H1 (cell line): ENCODE measurements around the gene SCNN1B. TPM values are rescaled to one million over a fixed set of nuclear protein-coding genes. Genes with fewer than 3 reads are reported as not detected.

ENCODE experiments used
- CTCF ChIA-PET: fragments of 300-600 bp; sonication (Branson Sonifier 250); formaldehyde crosslinking; loops from one replicate; lab custom pipeline; 2021; ENCODE audit not compliant: partially characterized antibody; lab: Charles Lee
- POLR2A ChIA-PET: fragments of 300-600 bp; sonication (Branson Sonifier 250); formaldehyde crosslinking; loops from one replicate; lab custom pipeline; 2021; ENCODE audit warnings: inconsistent platforms; ENCODE audit not compliant: partially characterized antibody; lab: Charles Lee
- DNase-seq, 2 experiments: peaks; one replicate each; pipeline versions ENCODE4 v3.0.0 to v3.0.0-alpha.2; 2010 to 2022; ENCODE audit warnings: low spot score in 2 of 2, low read depth in 1 of 2, mixed read lengths in 1 of 2
- FAIRE-seq: peaks from 2 replicates; lab custom pipeline; 2011; peaks lifted over from hg19 to GRCh38; lab: Jason Lieb, UNC
- H2AFZ ChIP-seq: 2 replicates; pipeline ENCODE4 v1.8.1; 2012; ENCODE audit warnings: low read length, inconsistent platforms
- H2AK5ac ChIP-seq: 2 replicates; pipeline ENCODE4 v1.6.1; 2013; ENCODE audit warnings: low read depth, low read length
- H2BK120ac ChIP-seq: replicated peaks from 2 replicates; pipeline ENCODE3; 2013; ENCODE audit warnings: low read depth, low read length, inconsistent platforms
- H2BK12ac ChIP-seq: 2 replicates; pipeline ENCODE4 v1.6.1; 2013; ENCODE audit warnings: low read depth, low read length
- H2BK15ac ChIP-seq: 2 replicates; pipeline ENCODE4 v1.6.1; 2013; ENCODE audit warnings: low read length
- H2BK20ac ChIP-seq: 2 replicates; pipeline ENCODE4 v1.6.1; 2013; ENCODE audit warnings: low read length
- H2BK5ac ChIP-seq: 2 replicates; pipeline ENCODE4 v1.6.1; 2013; ENCODE audit warnings: low read depth, low read length
- H3K14ac ChIP-seq: 2 replicates; pipeline ENCODE4 v1.6.1; 2013; ENCODE audit warnings: inconsistent platforms; ENCODE audit not compliant: insufficient read length
- H3K18ac ChIP-seq: 2 replicates; pipeline ENCODE4 v1.6.1; 2013; ENCODE audit warnings: low read length; ENCODE audit errors: extremely low read depth
- H3K23ac ChIP-seq: 2 replicates; pipeline ENCODE4 v1.6.1; 2013; ENCODE audit warnings: inconsistent platforms; ENCODE audit not compliant: insufficient read length
- H3K23me2 ChIP-seq: 2 replicates; pipeline ENCODE4 v1.6.1; 2013; ENCODE audit warnings: low read depth, low read length
- H3K27ac ChIP-seq: 2 replicates; pipeline ENCODE4 v1.6.1; 2011; ENCODE audit warnings: low read depth, low read length, inconsistent platforms
- H3K27me3 ChIP-seq, 4 experiments: replicated peaks in 1 of 4; 1 replicate in 1 of 4; 2 replicates in 3 of 4; pipeline versions ENCODE4 v1.6.1 to v1.8.1; 2011 to 2013; ENCODE audit warnings: low read length in 3 of 4, mild to moderate bottlenecking in 3 of 4, inconsistent platforms in 2 of 4, mixed read lengths in 2 of 4, moderate library complexity in 1 of 4; ENCODE audit not compliant: control insufficient read depth in 3 of 4, insufficient read depth in 3 of 4; ENCODE audit errors: extremely low read depth in 1 of 4
- H3K36me3 ChIP-seq, 4 experiments: 2 replicates each; pipeline versions ENCODE4 v1.6.1 to v1.8.1; 2011 to 2013; ENCODE audit warnings: mild to moderate bottlenecking in 4 of 4, low read length in 3 of 4, moderate library complexity in 2 of 4, control low read depth in 1 of 4, inconsistent platforms in 1 of 4; ENCODE audit not compliant: insufficient read depth in 4 of 4, control insufficient read depth in 2 of 4
- H3K4ac ChIP-seq: replicated peaks from 2 replicates; pipeline ENCODE3; 2013; ENCODE audit warnings: low read length, low read depth, mixed read lengths, inconsistent platforms; ENCODE audit not compliant: insufficient read length
- H3K4me1 ChIP-seq, 4 experiments: replicated peaks in 1 of 4; 1 replicate in 1 of 4; 2 replicates in 3 of 4; pipeline versions ENCODE4 v1.6.1 to v1.8.1; 2011 to 2013; ENCODE audit warnings: low read length in 3 of 4, inconsistent platforms in 2 of 4, mixed read lengths in 1 of 4; ENCODE audit not compliant: insufficient read depth in 4 of 4, control insufficient read depth in 3 of 4
- H3K4me2 ChIP-seq, 2 experiments: 2 replicates each; pipeline versions ENCODE4 v1.6.1 to v1.8.1; 2011 to 2013; ENCODE audit warnings: low read depth in 2 of 2, low read length in 2 of 2, control low read depth in 1 of 2, inconsistent platforms in 1 of 2, mild to moderate bottlenecking in 1 of 2; ENCODE audit not compliant: insufficient read depth in 1 of 2
- H3K4me3 ChIP-seq, 4 experiments: fragments of 200-600, 300-600 bp in 1 of 4; sonication (generic), shearing (Covaris generic), sonication (Bioruptor Twin) in 1 of 4; 2 replicates each; pipeline versions ENCODE4 v1.5.1 to v1.8.1; 2011 to 2016; ENCODE audit warnings: low read length in 4 of 4, low read depth in 3 of 4, control low read depth in 2 of 4, inconsistent platforms in 2 of 4, mild to moderate bottlenecking in 2 of 4, mixed read lengths in 1 of 4, moderate library complexity in 1 of 4; ENCODE audit not compliant: insufficient read depth in 2 of 4; ENCODE audit errors: extremely low read depth in 1 of 4
- H3K56ac ChIP-seq: replicated peaks from 2 replicates; pipeline ENCODE3; 2013; ENCODE audit warnings: low read depth, mild to moderate bottlenecking, mixed read lengths, low read length, inconsistent platforms; ENCODE audit not compliant: insufficient read length
- H3K79me1 ChIP-seq: 2 replicates; pipeline ENCODE4 v1.6.1; 2013; ENCODE audit warnings: low read depth, low read length, control low read depth
- H3K79me2 ChIP-seq, 2 experiments: 2 replicates each; pipeline versions ENCODE4 v1.6.1 to v1.8.1; 2012 to 2013; ENCODE audit warnings: low read length in 2 of 2, mild to moderate bottlenecking in 2 of 2, inconsistent platforms in 1 of 2; ENCODE audit not compliant: insufficient read depth in 2 of 2, control insufficient read depth in 1 of 2
- H3K9ac ChIP-seq, 4 experiments: replicated peaks in 1 of 4; 1 replicate in 1 of 4; 2 replicates in 3 of 4; pipeline versions ENCODE4 v1.6.1 to v1.8.1; 2011 to 2013; ENCODE audit warnings: low read depth in 3 of 4, low read length in 3 of 4, control low read depth in 2 of 4, mild to moderate bottlenecking in 2 of 4, moderate library complexity in 2 of 4, inconsistent platforms in 1 of 4; ENCODE audit errors: extremely low read depth in 1 of 4
- H3K9me3 ChIP-seq, 2 experiments: 2 replicates each; pipeline versions ENCODE4 v1.6.1 to v1.8.1; 2012 to 2013; ENCODE audit warnings: mild to moderate bottlenecking in 2 of 2, moderate library complexity in 2 of 2, control low read depth in 1 of 2, inconsistent platforms in 1 of 2, low read depth in 1 of 2, low read length in 1 of 2, mixed read lengths in 1 of 2; ENCODE audit not compliant: insufficient read depth in 2 of 2
- H4K20me1 ChIP-seq, 2 experiments: replicated peaks in 1 of 2; 2 replicates each; pipeline versions ENCODE3 to v1.8.1; 2011 to 2013; ENCODE audit warnings: inconsistent platforms in 2 of 2, low read length in 2 of 2, mild to moderate bottlenecking in 1 of 2; ENCODE audit not compliant: insufficient read depth in 2 of 2, control insufficient read depth in 1 of 2
- H4K5ac ChIP-seq: 2 replicates; pipeline ENCODE4 v1.6.1; 2013; ENCODE audit warnings: low read length, low read depth, mixed read lengths, inconsistent platforms; ENCODE audit not compliant: insufficient read length
- H4K8ac ChIP-seq: 2 replicates; pipeline ENCODE4 v1.8.0; 2013; ENCODE audit warnings: mild to moderate bottlenecking, moderate library complexity, low read length, inconsistent platforms; ENCODE audit not compliant: insufficient read depth; ENCODE audit errors: extremely low read depth
- H4K91ac ChIP-seq: replicated peaks from 2 replicates; pipeline ENCODE3; 2013; ENCODE audit warnings: low read length, mixed read lengths, inconsistent platforms; ENCODE audit not compliant: insufficient read length
- ASH2L ChIP-seq: fragments of 200-600, 300-600 bp; sonication (generic); IDR thresholded peaks from one replicate; pipeline ENCODE4 v1.7.1; 2017; ENCODE audit warnings: low read length
- CREB1 ChIP-seq: IDR thresholded peaks from 2 replicates; pipeline ENCODE4 v1.6.1; 2012; ENCODE audit warnings: inconsistent platforms
- EGR1 ChIP-seq: IDR thresholded peaks from 2 replicates; pipeline ENCODE4 v1.6.1; 2011; ENCODE audit warnings: low read depth, low read length, borderline replicate concordance
- EP300 ChIP-seq, 2 experiments: IDR thresholded peaks; 1 replicate in 1 of 2; 2 replicates in 1 of 2; pipeline ENCODE4 v1.6.1; 2011 to 2012; ENCODE audit warnings: low read depth in 2 of 2, low read length in 2 of 2, mild to moderate bottlenecking in 2 of 2, borderline replicate concordance in 1 of 2, inconsistent platforms in 1 of 2, moderate library complexity in 1 of 2
- JUND ChIP-seq: IDR thresholded peaks from 2 replicates; pipeline ENCODE4 v1.6.1; 2011; ENCODE audit warnings: mild to moderate bottlenecking, improper control_type of control experiment, low read length
- POU5F1 ChIP-seq: IDR thresholded peaks from 2 replicates; pipeline ENCODE4 v1.6.1; 2011; ENCODE audit warnings: low read depth, mild to moderate bottlenecking, low read length, moderate library complexity
- RFX5 ChIP-seq: IDR thresholded peaks from 2 replicates; pipeline ENCODE4 v1.6.1; 2011; ENCODE audit warnings: low read depth, low read length, improper control_type of control experiment, borderline replicate concordance
- SAP30 ChIP-seq: fragments of 300-600 bp; sonication (generic); IDR thresholded peaks from 2 replicates; pipeline ENCODE4 v1.7.1; 2012; ENCODE audit warnings: low read length, moderate library complexity, mild to moderate bottlenecking, inconsistent platforms; ENCODE audit not compliant: insufficient read depth, insufficient replicate concordance
- SP4 ChIP-seq: IDR thresholded peaks from 2 replicates; pipeline ENCODE4 v1.6.1; 2012; ENCODE audit warnings: low read length, inconsistent platforms
- TCF12 ChIP-seq: IDR thresholded peaks from 2 replicates; pipeline ENCODE4 v1.6.1; 2011; ENCODE audit warnings: low read depth, mild to moderate bottlenecking, low read length
- TEAD4 ChIP-seq: IDR thresholded peaks from 2 replicates; pipeline ENCODE4 v1.6.1; 2012; ENCODE audit warnings: low read depth, low read length, inconsistent platforms, mixed read lengths
- USF2 ChIP-seq: IDR thresholded peaks from 2 replicates; pipeline ENCODE4 v1.6.1; 2011; ENCODE audit warnings: low read length, improper control_type of control experiment
- WGBS, 2 experiments: shearing (Covaris generic) in 1 of 2; methylation state at CpG; one replicate each; pipeline versions ENCODE4 v1.1.6 to v1.1.7; 2013 to 2015; ENCODE audit warnings: low lambda C conversion rate in 2 of 2, mixed read lengths in 2 of 2, inconsistent platforms in 1 of 2, low coverage in 1 of 2, missing lambda C conversion rate in 1 of 2; ENCODE audit not compliant: insufficient replicate concordance in 2 of 2, insufficient coverage in 1 of 2, insufficient read length in 1 of 2; ENCODE audit errors: extremely low coverage in 1 of 2, missing lambda C conversion rate in 1 of 2; 5-methylcytosine and 5-hydroxymethylcytosine counted together
- polyA plus RNA-seq, 7 experiments: library from polyadenylated mRNA; depleted of rRNA in 3 of 7; stranded (reverse) in 5 of 7; unstranded in 2 of 7; fragments of >200 nt in 5 of 7; fragments of 200-250 nt in 2 of 7; gene quantifications; 1 replicate in 5 of 7; 2 replicates in 1 of 7; 4 replicates in 1 of 7; pipeline versions ENCODE4 v1.2.1 to v1.2.3, GENCODE V29; 2011 to 2013; ENCODE audit warnings: missing spikeins in 2 of 7, mixed read lengths in 2 of 7
- total RNA-seq: library from RNA; stranded (reverse); fragmentation: NEBNext Ultra II Directional; extraction: Animal tissue kit (Norgen Biotek cat#: 25700); gene quantifications from 2 replicates; pipeline ENCODE4 v1.2.1, GENCODE V29; 2021

Gene SCNN1B
- total and polyA plus RNA-seq, 2 of the 8 experiments (the other 6 are each of a cell fraction or from before 2014, with no cell fraction given) = 0.20 to 0.95 TPM

- no peak overlapping the region for H4K5ac ChIP-seq
- no peak for FAIRE-seq
- 88% methylated on average over 1 of the region's 1 CpG; no CpG with 5 or more reads in 1 of the 2 experiments for WGBS, 2 experiments
- no peak overlapping the region for H3K18ac ChIP-seq
- H3K4me2 ChIP-seq = no peak overlapping the region
- no peak overlapping the region for H3K9ac ChIP-seq
- no peak overlapping the region for H4K91ac ChIP-seq
- H3K4me3 ChIP-seq = no peak overlapping the region
- no peaks in the 10 kb centered on the region for H3K79me2 ChIP-seq
- H3K23ac ChIP-seq = no peak overlapping the region
- H3K23me2 ChIP-seq = no peaks in the 10 kb centered on the region
- no peak overlapping the region for H3K56ac ChIP-seq
- TF ChIP-seq ASH2L = no peak
- no peak for TF ChIP-seq POU5F1
- no peak for TF ChIP-seq JUND
- TF ChIP-seq SAP30 = no peak
- no peak for TF ChIP-seq RFX5
- TF ChIP-seq CREB1 = no peak
- no peak for TF ChIP-seq TCF12
- TF ChIP-seq EP300 (IDR thresholded peaks at IDR 0.05; ENCODE audit: borderline replicate concordance in 1 of 2, low read depth in 2 of 2, low read length in 2 of 2) = no peak
- TF ChIP-seq TEAD4 = no peak
- TF ChIP-seq SP4 = no peak
- TF ChIP-seq USF2 = no peak
- no peak for TF ChIP-seq EGR1
- no peak overlapping the region for H3K4ac ChIP-seq
- H3K27me3 ChIP-seq = no peaks in the 10 kb centered on the region
- H3K36me3 ChIP-seq = no peaks in the 10 kb centered on the region
- ChIA-PET POLR2A (interaction anchor here (0.6 to 1.3 kb wide), 4 partner anchors 9 to 186 kb away, joined by 3 to 5 read pairs (median 3); no protein-coding TSS in a partner anchor), CTCF (interaction anchor here (1.0 to 1.5 kb wide), 4 partner anchors 22 to 112 kb away, joined by 3 read pairs; no protein-coding TSS in a partner anchor)
- H3K27ac ChIP-seq = no peak overlapping the region
- H2BK5ac ChIP-seq = no peak overlapping the region
- no peak overlapping the region for H2BK15ac ChIP-seq
- H2BK120ac ChIP-seq = no peak overlapping the region
- H2AFZ ChIP-seq = no peak overlapping the region
- no peaks in the 10 kb centered on the region for H3K79me1 ChIP-seq
- DNase-seq = no peak
- H3K9me3 ChIP-seq = no peaks in the 10 kb centered on the region
- H3K14ac ChIP-seq = no peak overlapping the region
- H3K4me1 ChIP-seq = no peaks in the 10 kb centered on the region
- no peak overlapping the region for H2AK5ac ChIP-seq
- no peak overlapping the region for H2BK12ac ChIP-seq
- H4K20me1 ChIP-seq = no peaks in the 10 kb centered on the region
- H4K8ac ChIP-seq = no peak overlapping the region
- no peak overlapping the region for H2BK20ac ChIP-seq
Measured at GRCh38 chr16:23323224-23324030, 21.3 kb downstream of the SCNN1B start.
